Body of pancreas (tissue), 4 donors: Measurements from ENCODE around the gene PDPK1.
"Not testable (repeated sequence)": the region's sequence is repeated elsewhere in the genome, so short reads cannot be mapped to it uniquely, and the experiment has no call there.

Experiments used
- CTCF ChIP-seq, 7 experiments: fragments of 450-650 bp in 4 of 7; fragments of 200-600 bp in 3 of 7; sonication (generic) in 3 of 7; IDR thresholded peaks; one replicate each; pipeline ENCODE4 v1.5.1; 2016 to 2019; ENCODE audit warnings: antibody characterized with exemption in 7 of 7
- POLR2A ChIP-seq, 3 donors: fragments of 450-650 bp; IDR thresholded peaks; one replicate each; pipeline ENCODE4 v1.6.1; 2016; ENCODE audit warnings: antibody characterized with exemption in 3 of 3, mild to moderate bottlenecking in 2 of 3

DNA sequence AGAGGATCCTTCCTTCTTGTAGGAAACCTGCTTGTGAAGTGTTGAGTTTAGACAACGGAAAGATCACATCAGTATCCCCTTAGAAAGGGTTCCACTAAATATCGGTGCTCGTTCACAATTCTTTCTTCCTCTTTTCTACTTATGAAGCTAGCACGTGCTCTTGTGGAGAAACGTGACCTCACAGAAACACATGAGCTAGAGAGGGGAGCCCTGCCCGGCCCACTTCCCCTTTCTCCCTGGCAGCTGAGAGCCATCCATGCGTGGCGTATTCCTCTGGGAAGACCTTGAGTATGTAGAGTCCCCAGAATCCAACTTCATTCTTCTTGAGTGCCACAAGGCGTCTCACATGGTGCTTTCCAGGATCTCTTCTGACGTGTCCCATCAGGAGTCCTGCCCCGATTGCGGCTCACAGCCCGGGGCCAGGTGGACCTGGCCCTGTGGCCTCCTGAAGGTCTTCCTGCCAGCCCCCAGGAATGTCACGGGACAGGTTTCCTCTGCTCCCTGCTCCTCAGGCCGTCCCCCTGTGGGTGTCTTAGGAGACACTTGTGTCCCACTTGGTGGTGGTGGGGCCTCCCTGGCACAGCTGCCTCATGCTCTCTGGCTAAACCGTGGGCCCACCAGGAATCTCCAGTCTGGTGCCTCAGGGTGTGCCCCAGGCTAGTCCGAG is 22.4 kb downstream of the PDPK1 start:
- TF ChIP-seq CTCF, POLR2A (IDR thresholded peaks at IDR 0.05): not testable (repeated sequence)
